HG03139 (cell line): ENCODE measurements around the gene EVC.

Experiments used
- ATAC-seq: cut with Tn5 transposase; IDR thresholded peaks from one replicate; pipeline ENCODE4 v1.9.1; 2021; ENCODE audit not compliant: unreplicated experiment

The EVC gene

GRCh38 chr4:5753766-5754528, 42.9 kb downstream of the EVC start:
- no peak for ATAC-seq

GRCh38 chr4:5754529-5754881, 43.5 kb downstream of the EVC start:
- no peak for ATAC-seq

GRCh38 chr4:5755161-5755560, 44.2 kb downstream of the EVC start:
- ATAC-seq: no peak

GRCh38 chr4:5755679-5756078, 44.7 kb downstream of the EVC start:
- ATAC-seq: no peak

GRCh38 chr4:5756271-5756670, 45.3 kb downstream of the EVC start:
- ATAC-seq: no peak

GRCh38 chr4:5757091-5757490, 46.1 kb downstream of the EVC start:
- ATAC-seq: no peak

GRCh38 chr4:5757536-5757935, 46.5 kb downstream of the EVC start:
- no peak for ATAC-seq

- no peak for ATAC-seq
These were observed 47.0 kb downstream of the EVC start for GRCh38 chr4:5757954-5758353.

- ATAC-seq: no peak
These were observed 47.7 kb downstream of the EVC start for GRCh38 chr4:5758741-5759140.

- ATAC-seq: no peak
These were observed 48.5 kb downstream of the EVC start for GRCh38 chr4:5759236-5760075.

GRCh38 chr4:5760246-5760645, 49.2 kb downstream of the EVC start:
- no peak for ATAC-seq

- no peak for ATAC-seq
These were observed 50.0 kb downstream of the EVC start for GRCh38 chr4:5760936-5761480.

- ATAC-seq: no peak
These were observed 59.0 kb downstream of the EVC start for GRCh38 chr4:5770051-5770450.

- ATAC-seq: no peak
These were observed 61.7 kb downstream of the EVC start for GRCh38 chr4:5772528-5773270.

GRCh38 chr4:5773271-5773555, 62.2 kb downstream of the EVC start:
- ATAC-seq: no peak

GRCh38 chr4:5774416-5775036, 63.5 kb downstream of the EVC start:
- no peak for ATAC-seq

- ATAC-seq: no peak
These were observed 65.5 kb downstream of the EVC start for GRCh38 chr4:5776510-5776909.

GRCh38 chr4:5780831-5781480, 70.0 kb downstream of the EVC start:
- no peak for ATAC-seq

- ATAC-seq: no peak
These were observed 70.7 kb downstream of the EVC start for GRCh38 chr4:5781691-5782090.

- no peak for ATAC-seq
These were observed 72.0 kb downstream of the EVC start for GRCh38 chr4:5782829-5783476.
